Loucy (cell line): ENCODE measurements around the gene SLC1A4.

Experiments used
- H2AFZ ChIP-seq: fragments of 200-600 bp; sonication (generic); 2 replicates; pipeline ENCODE4 v1.6.0; 2016; ENCODE audit warnings: antibody characterized with exemption, mild to moderate bottlenecking, low read length, moderate library complexity
- H3F3A ChIP-seq: fragments of 200-600 bp; 2 replicates; pipeline ENCODE4 v1.6.0; 2016; ENCODE audit warnings: antibody characterized with exemption, low read depth, mild to moderate bottlenecking
- H3K27me3 ChIP-seq: fragments of 200-600 bp; sonication (generic); 2 replicates; pipeline ENCODE4 v1.6.1; 2014; ENCODE audit warnings: low read length, mild to moderate bottlenecking; ENCODE audit not compliant: insufficient read depth, poor library complexity, severe bottlenecking
- H3K36me3 ChIP-seq: fragments of 200-600 bp; sonication (generic); 2 replicates; pipeline ENCODE4 v1.6.1; 2016; ENCODE audit warnings: low read length; ENCODE audit not compliant: insufficient read depth
- H3K4me1 ChIP-seq: fragments of 200-600 bp; sonication (generic); 2 replicates; pipeline ENCODE4 v1.5.1; 2014; ENCODE audit warnings: low read length, mild to moderate bottlenecking; ENCODE audit not compliant: insufficient read depth, poor library complexity, severe bottlenecking
- H3K4me2 ChIP-seq: fragments of 200-600 bp; sonication (generic); 2 replicates; pipeline ENCODE4 v1.6.0; 2014; ENCODE audit warnings: antibody characterized with exemption, low read length, low read depth, mild to moderate bottlenecking; ENCODE audit not compliant: poor library complexity, severe bottlenecking
- H3K4me3 ChIP-seq: fragments of 200-600 bp; sonication (generic); 2 replicates; pipeline ENCODE4 v1.5.1; 2014; ENCODE audit warnings: low read length, mild to moderate bottlenecking, mixed read lengths; ENCODE audit not compliant: poor library complexity, severe bottlenecking
- H3K79me2 ChIP-seq: fragments of 200-600 bp; sonication (generic); 2 replicates; pipeline ENCODE4 v1.6.1; 2014; ENCODE audit warnings: low read length; ENCODE audit not compliant: insufficient read depth
- H3K9ac ChIP-seq: fragments of 200-600 bp; sonication (generic); 2 replicates; pipeline ENCODE4 v1.6.0; 2014; ENCODE audit warnings: mild to moderate bottlenecking, low read depth, low read length, moderate library complexity; ENCODE audit not compliant: poor library complexity, severe bottlenecking
- H3K9me2 ChIP-seq: fragments of 200-600 bp; sonication (generic); replicated peaks from 2 replicates; pipeline ENCODE4 v1.6.1; 2016; ENCODE audit warnings: low read depth, low read length, mixed read lengths
- H3K9me3 ChIP-seq: fragments of 200-600 bp; sonication (generic); 2 replicates; pipeline ENCODE4 v1.6.1; 2014; ENCODE audit warnings: mild to moderate bottlenecking, antibody characterized with exemption, low read length, low read depth; ENCODE audit not compliant: insufficient read depth
- H4K20me1 ChIP-seq: fragments of 200-600 bp; sonication (generic); 2 replicates; pipeline ENCODE4 v1.6.0; 2014; ENCODE audit warnings: antibody characterized with exemption, low read length, mild to moderate bottlenecking; ENCODE audit not compliant: insufficient read depth, poor library complexity, severe bottlenecking
- CTCF ChIP-seq: fragments of 200-600 bp; sonication (generic); conservative IDR thresholded peaks from 2 replicates; pipeline ENCODE4 v1.5.1; 2014; ENCODE audit warnings: mild to moderate bottlenecking, antibody characterized with exemption, low read length
- EZH2phosphoT487 ChIP-seq: fragments of 200-600 bp; IDR thresholded peaks from 2 replicates; pipeline ENCODE4 v1.6.1; 2018; ENCODE audit warnings: antibody characterized with exemption, mild to moderate bottlenecking, moderate library complexity, borderline replicate concordance

Gene SLC1A4

GRCh38 chr2:64945973-64946768 is 43.0 kb upstream of the SLC1A4 start:
- Histone ChIP-seq H3K9ac (peak overlapping the region; percentile 97), H3K4me2 (peak overlapping the region; percentile 85), H3K9me3 (no peaks in the 10 kb centered on the region), H4K20me1 (no peaks in the 10 kb centered on the region), H3K36me3 (no peaks in the 10 kb centered on the region), H3K9me2 (no peaks in the 10 kb centered on the region), H3K4me3 (peak overlapping the region; percentile 74), H3F3A (peaks cover 5% of the 10 kb centered on the region), H2AFZ (no peak overlapping the region), H3K4me1 (peaks cover 74% of the 10 kb centered on the region), H3K27me3 (no peaks in the 10 kb centered on the region), H3K79me2 (peaks cover 15% of the 10 kb centered on the region)
- TF ChIP-seq EZH2phosphoT487: no peak
- TF ChIP-seq CTCF: no peak

DNA sequence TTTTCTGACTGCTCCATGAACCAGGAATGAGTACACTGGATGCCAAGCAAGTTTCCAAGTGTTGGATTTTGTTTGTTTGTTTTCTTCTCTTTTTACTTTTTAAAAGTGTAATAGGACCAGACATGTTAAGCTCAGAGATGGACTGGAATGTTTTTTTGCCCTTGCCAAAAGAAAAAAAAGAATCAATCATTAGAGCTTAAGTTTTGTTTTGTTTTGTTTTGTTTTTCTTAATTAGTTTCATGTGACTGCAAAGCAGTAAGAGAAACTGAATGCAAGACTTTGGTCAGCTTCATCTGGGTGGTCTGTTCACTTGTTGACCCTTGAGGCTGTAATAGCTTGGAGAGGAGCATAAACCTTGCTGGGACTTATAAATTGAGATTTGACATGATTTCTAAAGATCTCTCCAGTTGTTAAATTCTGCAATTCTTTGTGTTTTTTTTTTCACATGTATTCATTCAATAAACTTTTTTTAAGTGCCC is 42.4 kb upstream of the SLC1A4 start:
- H3F3A ChIP-seq: peaks cover 5% of the 10 kb centered on the region
- H2AFZ ChIP-seq: no peak overlapping the region
- H3K4me2 ChIP-seq: peak overlapping the region; percentile 85
- peak overlapping the region; percentile 74 for H3K4me3 ChIP-seq
- peaks cover 77% of the 10 kb centered on the region for H3K4me1 ChIP-seq
- H3K27me3 ChIP-seq: no peaks in the 10 kb centered on the region
- no peaks in the 10 kb centered on the region for H3K9me3 ChIP-seq
- peak overlapping the region; percentile 97 for H3K9ac ChIP-seq
- no peaks in the 10 kb centered on the region for H3K36me3 ChIP-seq
- no peaks in the 10 kb centered on the region for H3K9me2 ChIP-seq
- TF ChIP-seq EZH2phosphoT487 (no peak), CTCF (no peak)
- H4K20me1 ChIP-seq: no peaks in the 10 kb centered on the region
- peaks cover 15% of the 10 kb centered on the region for H3K79me2 ChIP-seq

DNA sequence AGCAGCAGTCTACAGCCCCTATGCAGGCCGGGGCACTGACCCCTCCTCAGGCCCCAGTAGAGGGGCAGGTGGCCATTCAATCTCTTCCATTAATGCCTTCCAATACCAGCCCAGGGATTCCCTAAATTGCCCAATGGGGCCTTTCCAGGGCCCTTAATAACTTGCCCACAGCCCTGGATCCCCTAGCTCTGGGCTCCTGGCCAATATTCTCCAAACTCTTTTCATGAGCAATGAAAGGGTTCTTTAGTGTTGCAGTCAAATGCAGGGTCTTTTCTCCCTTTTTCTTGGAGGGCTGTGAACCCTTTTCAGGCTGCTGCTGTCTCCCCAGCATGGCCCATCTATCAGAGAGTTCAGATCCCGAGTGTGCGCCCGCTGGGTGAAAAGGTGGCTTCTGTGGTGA is 41.3 kb upstream of the SLC1A4 start:
- Histone ChIP-seq H2AFZ (no peak overlapping the region; the same call in 1 of the 2 replicates), H3F3A (peaks cover 5% of the 10 kb centered on the region), H3K4me1 (peaks cover 66% of the 10 kb centered on the region), H3K27me3 (no peaks in the 10 kb centered on the region), H3K4me2 (peak overlapping the region; percentile 85), H3K9me3 (no peaks in the 10 kb centered on the region), H3K9ac (peak overlapping the region; percentile 97), H3K36me3 (no peaks in the 10 kb centered on the region), H3K79me2 (peaks cover 15% of the 10 kb centered on the region), H3K4me3 (no peak overlapping the region), H4K20me1 (no peaks in the 10 kb centered on the region), H3K9me2 (no peaks in the 10 kb centered on the region)
- TF ChIP-seq EZH2phosphoT487: no peak
- TF ChIP-seq CTCF: no peak
